ENCODE data around the gene KIF7. TPM values are rescaled to one million over a fixed set of nuclear protein-coding genes. Genes with fewer than 3 reads are reported as not detected.

KIF7 gene
- total and polyA plus RNA-seq, 2 experiments from 2014 or later: 4.6 to 20.1 TPM

DNA sequence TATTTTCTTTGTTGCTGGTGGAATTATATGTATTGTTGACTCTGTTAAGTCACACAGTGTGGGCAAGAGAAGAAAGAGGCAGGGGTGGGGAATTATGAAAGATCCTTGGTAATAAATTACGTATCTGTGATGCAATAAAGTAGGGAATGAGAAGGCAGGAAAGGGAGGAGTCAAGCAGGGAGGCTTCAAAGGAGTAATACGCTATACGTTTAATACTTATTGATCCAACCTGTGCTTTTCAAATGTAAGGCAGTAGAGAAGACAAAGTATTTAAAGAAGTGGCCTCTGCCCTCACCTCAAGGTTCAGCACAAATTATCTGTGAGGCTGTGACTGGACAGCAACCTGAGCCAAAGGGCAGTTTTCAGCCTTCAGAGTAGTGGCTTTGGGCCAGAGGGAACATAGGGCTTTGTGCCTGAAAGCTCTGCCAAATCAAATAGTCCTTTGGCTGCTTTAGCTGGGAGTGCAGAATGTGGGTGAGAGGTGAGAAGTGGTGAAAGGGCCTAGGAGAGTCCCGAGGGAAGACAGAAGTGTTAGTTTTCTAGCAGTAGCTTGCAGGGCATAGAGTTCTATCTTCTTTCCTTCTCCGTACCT, 25.1 kb upstream of the KIF7 start:
- ATAC-seq (no peak), DNase-seq (ENCODE audit: low spot score) (no peak)
- no peak for TF ChIP-seq ZNF331 (CRISPR knock-in tag; IDR thresholded peaks at IDR 0.05; ENCODE audit: low read depth)
- TF ChIP-seq, protein P1, sequence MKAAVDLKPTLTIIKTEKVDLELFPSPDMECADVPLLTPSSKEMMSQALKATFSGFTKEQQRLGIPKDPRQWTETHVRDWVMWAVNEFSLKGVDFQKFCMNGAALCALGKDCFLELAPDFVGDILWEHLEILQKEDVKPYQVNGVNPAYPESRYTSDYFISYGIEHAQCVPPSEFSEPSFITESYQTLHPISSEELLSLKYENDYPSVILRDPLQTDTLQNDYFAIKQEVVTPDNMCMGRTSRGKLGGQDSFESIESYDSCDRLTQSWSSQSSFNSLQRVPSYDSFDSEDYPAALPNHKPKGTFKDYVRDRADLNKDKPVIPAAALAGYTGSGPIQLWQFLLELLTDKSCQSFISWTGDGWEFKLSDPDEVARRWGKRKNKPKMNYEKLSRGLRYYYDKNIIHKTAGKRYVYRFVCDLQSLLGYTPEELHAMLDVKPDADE (IDR thresholded peaks at IDR 0.05): no peak
- TF ChIP-seq EZH2 (IDR thresholded peaks at IDR 0.05; ENCODE audit: low read depth, unreplicated experiment): no peak
- no peak for TF ChIP-seq NANOG (IDR thresholded peaks at IDR 0.05; ENCODE audit: borderline replicate concordance)
- no peak for TF ChIP-seq REST (IDR thresholded peaks at IDR 0.05; ENCODE audit: unreplicated experiment)
- H3K36me3 Mint-ChIP-seq (ENCODE audit: low read depth): no peaks in the 10 kb centered on the region
- Histone ChIP-seq H3K36me3 (ENCODE audit: insufficient read depth) (no peaks in the 10 kb centered on the region), H3F3A (replicated peaks; ENCODE audit: low read depth) (no peaks in the 10 kb centered on the region), H3K4me3 (no peak overlapping the region), H4K20me1 (replicated peaks; ENCODE audit: insufficient read depth) (no peaks in the 10 kb centered on the region; the same call in 1 of the 2 replicates), H3K9me2 (ENCODE audit: insufficient read depth) (no peaks in the 10 kb centered on the region), H3K4me2 (no peak overlapping the region), H3K79me2 (replicated peaks; ENCODE audit: insufficient read depth) (no peaks in the 10 kb centered on the region), H3K27me3 (ENCODE audit: insufficient read depth) (no peaks in the 10 kb centered on the region), H2AFZ (no peak overlapping the region), H3K4me1 (ENCODE audit: insufficient read depth) (no peaks in the 10 kb centered on the region), H3K27ac (ENCODE audit: low read depth) (no peak overlapping the region)
- no peaks in the 10 kb centered on the region for H3K4me1 Mint-ChIP-seq
- peaks cover 11% of the 10 kb centered on the region for H3K27me3 Mint-ChIP-seq (ENCODE audit: insufficient read depth, low read depth, poor library complexity)
- no peak overlapping the region for H3K27ac Mint-ChIP-seq
- no peaks in the 10 kb centered on the region for H3K9me3 Mint-ChIP-seq
- no peak overlapping the region for H3K4me3 Mint-ChIP-seq

DNA sequence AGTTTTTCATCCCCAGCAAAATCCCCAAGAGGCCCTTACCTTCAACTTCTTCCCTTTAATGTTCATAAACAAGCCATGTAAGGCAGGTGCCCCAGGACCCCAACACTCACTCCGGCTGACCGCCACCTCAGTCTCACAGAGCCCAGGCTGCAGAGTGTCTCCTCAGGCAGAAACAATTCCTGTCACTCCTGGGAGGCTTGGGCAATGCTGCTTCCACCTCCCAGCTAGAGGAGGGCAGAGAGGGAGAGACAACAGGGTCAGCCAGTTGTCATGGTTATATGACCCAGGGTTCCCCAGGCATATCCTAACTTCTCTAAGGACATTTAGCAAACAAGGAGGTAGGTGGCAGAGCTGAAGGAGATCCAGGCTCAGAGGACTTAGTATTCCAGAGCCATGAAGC, 23.9 kb upstream of the KIF7 start, which contains the start of gene PLIN1:
Gene PLIN1, minus strand, starts transcription at position 156 of the 400 bp plus-strand sequence. CDS start 1,878 bp downstream, outside the sequence.
- Mint-ChIP-seq H3K9me3 (no peaks in the 10 kb centered on the region), H3K27me3 (ENCODE audit: insufficient read depth, low read depth, poor library complexity) (peaks cover 11% of the 10 kb centered on the region), H3K27ac (no peak within 1 kb of the TSS), H3K36me3 (ENCODE audit: low read depth) (no peaks in the 10 kb centered on the region), H3K4me3 (no peak within 1 kb of the TSS), H3K4me1 (no peaks in the 10 kb centered on the region)
- Histone ChIP-seq H3K79me2 (replicated peaks; ENCODE audit: insufficient read depth) (no peaks in the 10 kb centered on the region), H3F3A (replicated peaks; ENCODE audit: low read depth) (no peaks in the 10 kb centered on the region), H3K36me3 (ENCODE audit: insufficient read depth) (no peaks in the 10 kb centered on the region), H3K4me2 (no peak within 1 kb of the TSS), H3K9me2 (ENCODE audit: insufficient read depth) (no peaks in the 10 kb centered on the region), H2AFZ (no peak within 1 kb of the TSS), H4K20me1 (replicated peaks; ENCODE audit: insufficient read depth) (no peaks in the 10 kb centered on the region; the same call in 1 of the 2 replicates), H3K4me3 (no peak within 1 kb of the TSS), H3K4me1 (ENCODE audit: insufficient read depth) (no peaks in the 10 kb centered on the region), H3K27ac (ENCODE audit: low read depth) (no peak within 1 kb of the TSS), H3K27me3 (ENCODE audit: insufficient read depth) (no peaks in the 10 kb centered on the region)
- ATAC-seq (no peak), DNase-seq (ENCODE audit: low spot score) (no peak)
- no peak for TF ChIP-seq STAT1 (IDR thresholded peaks at IDR 0.05; ENCODE audit: unreplicated experiment)
- TF ChIP-seq, protein P1 (IDR thresholded peaks at IDR 0.05): no peak
- TF ChIP-seq CTCF (conservative IDR thresholded peaks at IDR 0.05; ENCODE audit: low read depth in 2 of 2): no peak
- no peak for TF ChIP-seq ZNF114 (CRISPR knock-in tag; IDR thresholded peaks at IDR 0.05)

Data from GM23338 (cell line).